ENCODE results near the gene RECK.

The RECK gene

DNA sequence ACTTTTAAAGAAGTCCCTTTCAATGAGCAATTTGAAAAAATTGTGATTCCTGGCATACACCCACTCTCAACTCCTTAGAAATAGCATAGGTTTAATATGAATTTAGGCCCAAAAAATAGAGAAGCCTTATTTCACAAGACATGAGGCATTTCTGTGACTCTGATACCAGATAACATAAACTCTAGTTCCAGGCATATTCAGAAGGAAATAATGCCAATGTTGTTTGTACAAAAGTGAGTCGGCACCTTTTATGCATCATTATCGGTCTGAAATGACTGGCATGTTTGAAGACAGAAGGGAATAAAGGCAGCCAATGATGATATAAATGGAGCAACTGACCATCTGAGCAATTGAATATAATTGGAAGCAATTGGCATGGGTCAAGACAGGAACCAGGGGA, 19.4 kb upstream of the RECK start:
- no peak for DNase-seq

DNA sequence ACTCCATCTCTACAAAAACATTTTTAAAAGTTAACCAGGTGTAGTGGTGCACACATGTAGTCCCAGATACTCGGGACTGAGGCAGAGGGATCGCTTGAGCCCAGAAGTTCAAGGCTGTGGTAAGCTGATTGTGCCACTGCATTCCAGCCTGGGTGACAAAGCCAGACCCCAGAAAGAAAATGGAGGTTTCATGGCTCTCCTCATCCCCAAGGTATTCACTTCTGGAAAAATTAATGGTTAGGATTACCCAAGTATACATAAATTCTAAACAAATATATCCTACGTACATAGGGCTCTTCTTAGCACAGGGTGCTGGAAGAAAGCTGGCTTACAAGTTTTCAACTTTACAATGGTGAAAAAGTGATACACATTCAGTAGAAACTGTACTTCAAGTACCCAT, 18.6 kb upstream of the RECK start:
- no peak for DNase-seq
- TF ChIP-seq GATA1 (IDR thresholded peaks at IDR 0.05; ENCODE audit: low read depth, low read length): no peak
- TF ChIP-seq POLR2A (IDR thresholded peaks at IDR 0.05; ENCODE audit: low read length): no peak

More for the DNA sequence above, 19.4 kb upstream of the RECK start:
- no peak for TF ChIP-seq POLR2A (IDR thresholded peaks at IDR 0.05; ENCODE audit: low read length)
- no peak for TF ChIP-seq GATA1 (IDR thresholded peaks at IDR 0.05; ENCODE audit: low read depth, low read length)

DNA sequence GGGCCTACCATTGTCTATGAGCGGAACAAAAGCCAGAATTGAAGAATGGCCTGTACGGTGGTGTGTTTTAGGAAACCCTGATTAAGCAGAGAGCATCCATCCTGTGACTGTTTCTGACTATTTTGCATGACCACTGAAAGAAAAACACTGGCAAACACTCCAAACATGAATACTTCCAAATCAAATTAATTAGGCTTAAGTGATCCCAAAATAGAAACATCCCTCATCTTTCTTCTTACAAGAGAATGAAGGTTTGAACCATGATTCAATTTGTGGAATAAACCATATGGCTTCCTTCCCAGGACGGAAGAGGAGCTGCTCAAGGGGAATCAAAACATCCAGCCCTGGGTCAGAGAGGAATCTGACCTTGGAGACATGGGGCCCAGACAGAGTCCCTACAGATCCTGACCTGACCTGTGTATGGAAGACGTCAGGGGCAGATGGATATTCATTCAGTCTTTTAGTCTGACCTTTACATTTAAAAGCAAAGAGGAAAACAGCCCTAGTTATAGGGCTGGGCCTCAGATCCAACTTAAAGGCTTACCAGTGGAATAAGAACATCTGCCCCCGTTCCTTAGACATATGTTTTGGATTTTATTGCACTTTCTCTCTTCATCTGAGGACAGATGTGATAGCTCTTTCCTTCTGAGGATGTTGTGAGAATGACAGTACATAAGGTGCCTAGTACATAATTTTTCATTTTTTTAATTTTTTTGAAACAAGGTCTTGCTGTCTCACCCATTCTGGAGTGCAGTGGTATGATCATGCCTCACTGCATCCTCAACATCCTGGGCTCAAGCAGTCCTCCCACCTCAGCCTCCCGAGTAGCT, 17.6 kb upstream of the RECK start:
- no peak for DNase-seq
- TF ChIP-seq POLR2A (IDR thresholded peaks at IDR 0.05; ENCODE audit: low read length): no peak
- no peak for TF ChIP-seq GATA1 (IDR thresholded peaks at IDR 0.05; ENCODE audit: low read depth, low read length)

DNA sequence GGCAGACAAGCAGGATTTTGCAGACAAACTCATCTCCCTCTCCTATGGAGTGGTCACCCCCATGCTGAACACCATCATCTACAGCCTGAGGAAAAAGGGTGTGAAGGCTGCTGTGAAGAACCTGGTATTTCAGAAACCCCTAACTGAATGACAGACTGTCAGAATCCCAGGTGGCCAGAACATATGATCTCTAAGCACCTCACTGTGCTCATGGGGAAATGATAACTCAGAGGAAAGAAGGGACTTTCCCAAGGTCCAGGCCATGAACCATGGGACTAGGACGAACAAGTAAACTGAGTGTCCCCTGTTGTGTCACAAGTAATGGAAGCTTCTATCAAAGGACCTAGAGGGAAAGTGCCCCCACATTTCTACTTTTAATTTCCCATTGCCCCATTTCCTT, 14.7 kb upstream of the RECK start:
- DNase-seq: no peak
- TF ChIP-seq GATA1 (IDR thresholded peaks at IDR 0.05; ENCODE audit: low read depth, low read length) (no peak), POLR2A (IDR thresholded peaks at IDR 0.05; ENCODE audit: low read length) (no peak)

- DNase-seq: peak; percentile 53 to 74
- no peak for TF ChIP-seq POLR2A (IDR thresholded peaks at IDR 0.05; ENCODE audit: low read length)
These were observed 13.3 kb upstream of the RECK start for GRCh38 chr9:36023260-36024048.

DNA sequence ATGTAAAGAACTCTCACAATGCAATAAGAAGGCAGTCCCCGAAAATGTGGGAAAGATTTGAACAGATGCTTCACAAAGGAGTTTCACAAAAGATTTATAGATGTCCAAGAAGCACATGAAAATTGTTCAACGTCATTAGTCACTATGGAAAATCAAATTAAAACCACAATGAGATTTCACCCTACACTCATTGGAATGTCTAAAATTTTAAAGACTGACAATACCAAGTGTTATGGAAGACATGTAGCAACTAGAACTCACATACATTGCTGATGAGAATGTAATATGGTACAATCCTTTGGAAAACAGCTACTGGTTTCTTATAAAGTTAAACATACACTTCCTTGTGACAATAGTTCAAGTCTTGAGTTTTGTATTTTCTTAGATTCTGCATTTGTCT, 11.0 kb upstream of the RECK start:
- no peak for DNase-seq
- no peak for TF ChIP-seq GATA1 (IDR thresholded peaks at IDR 0.05; ENCODE audit: low read depth, low read length)
- TF ChIP-seq POLR2A (IDR thresholded peaks at IDR 0.05; ENCODE audit: low read length): no peak

GRCh38 chr9:36029202-36029601, 7.5 kb upstream of the RECK start:
- DNase-seq: no peak
- no peak for TF ChIP-seq POLR2A (IDR thresholded peaks at IDR 0.05; ENCODE audit: low read length)
- TF ChIP-seq GATA1 (IDR thresholded peaks at IDR 0.05; ENCODE audit: low read depth, low read length): no peak

- TF ChIP-seq POLR2A (IDR thresholded peaks at IDR 0.05; ENCODE audit: low read length) (no peak), GATA1 (IDR thresholded peaks at IDR 0.05; ENCODE audit: low read depth, low read length) (no peak)
- no peak for DNase-seq
These were observed 6.8 kb upstream of the RECK start for GRCh38 chr9:36029765-36030528.

DNA sequence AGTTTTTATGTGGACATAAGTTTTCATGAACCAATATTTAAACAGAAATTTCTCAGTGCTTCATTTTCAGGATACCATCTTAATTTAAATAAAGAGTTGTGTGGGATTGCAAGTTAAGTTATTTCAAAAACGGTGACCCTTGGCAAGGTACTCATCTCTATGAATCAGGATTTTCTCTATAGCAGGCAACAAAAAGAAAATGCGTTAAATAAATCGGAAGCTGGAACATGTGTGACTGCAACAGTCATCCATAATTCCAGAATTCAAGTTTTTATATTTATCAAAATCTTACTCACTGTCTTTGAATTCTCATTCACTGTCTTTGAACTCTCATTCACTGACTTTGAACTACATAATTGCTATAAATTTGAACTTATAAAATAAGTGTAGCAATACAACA, 5.8 kb upstream of the RECK start:
- TF ChIP-seq GATA1 (IDR thresholded peaks at IDR 0.05; ENCODE audit: low read depth, low read length) (no peak), POLR2A (IDR thresholded peaks at IDR 0.05; ENCODE audit: low read length) (no peak)
- DNase-seq: no peak

- no peak for TF ChIP-seq POLR2A (IDR thresholded peaks at IDR 0.05; ENCODE audit: low read length)
- TF ChIP-seq GATA1 (IDR thresholded peaks at IDR 0.05; ENCODE audit: low read depth, low read length): no peak
- no peak for DNase-seq
These were observed 4.7 kb upstream of the RECK start for GRCh38 chr9:36031774-36032555.

GRCh38 chr9:36033788-36034187, 2.9 kb upstream of the RECK start:
- TF ChIP-seq GATA1 (IDR thresholded peaks at IDR 0.05; ENCODE audit: low read depth, low read length) (no peak), POLR2A (IDR thresholded peaks at IDR 0.05; ENCODE audit: low read length) (no peak)

GRCh38 chr9:36034234-36034633, 2.5 kb upstream of the RECK start:
- TF ChIP-seq POLR2A (IDR thresholded peaks at IDR 0.05; ENCODE audit: low read length) (no peak), GATA1 (IDR thresholded peaks at IDR 0.05; ENCODE audit: low read depth, low read length) (no peak)
- DNase-seq: no peak

More at GRCh38 chr9:36033788-36034187, 2.9 kb upstream of the RECK start:
- DNase-seq: no peak

DNA sequence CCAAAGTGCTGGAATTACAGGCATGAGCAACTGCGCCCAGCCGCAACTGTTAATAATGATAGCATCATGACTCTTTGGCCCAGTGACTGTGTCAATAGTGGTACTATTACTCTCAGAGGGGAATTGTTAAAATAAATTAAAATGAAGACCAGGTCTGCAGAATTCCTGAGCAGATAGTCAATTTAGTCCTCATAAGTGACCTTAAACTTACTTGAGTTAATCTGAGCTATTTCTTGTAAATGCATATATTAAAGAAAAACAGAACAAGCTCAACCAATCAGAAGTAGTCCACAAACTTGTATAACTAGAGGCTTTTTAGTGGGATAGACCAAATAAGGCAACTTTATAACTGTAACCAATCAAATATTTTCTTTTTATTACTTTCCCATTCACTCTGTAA, 1.7 kb upstream of the RECK start:
- DNase-seq: no peak
- no peak for TF ChIP-seq GATA1 (IDR thresholded peaks at IDR 0.05; ENCODE audit: low read depth, low read length)
